ENCODE data around the gene LIPM.

The LIPM gene, protein sequence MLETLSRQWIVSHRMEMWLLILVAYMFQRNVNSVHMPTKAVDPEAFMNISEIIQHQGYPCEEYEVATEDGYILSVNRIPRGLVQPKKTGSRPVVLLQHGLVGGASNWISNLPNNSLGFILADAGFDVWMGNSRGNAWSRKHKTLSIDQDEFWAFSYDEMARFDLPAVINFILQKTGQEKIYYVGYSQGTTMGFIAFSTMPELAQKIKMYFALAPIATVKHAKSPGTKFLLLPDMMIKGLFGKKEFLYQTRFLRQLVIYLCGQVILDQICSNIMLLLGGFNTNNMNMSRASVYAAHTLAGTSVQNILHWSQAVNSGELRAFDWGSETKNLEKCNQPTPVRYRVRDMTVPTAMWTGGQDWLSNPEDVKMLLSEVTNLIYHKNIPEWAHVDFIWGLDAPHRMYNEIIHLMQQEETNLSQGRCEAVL

DNA sequence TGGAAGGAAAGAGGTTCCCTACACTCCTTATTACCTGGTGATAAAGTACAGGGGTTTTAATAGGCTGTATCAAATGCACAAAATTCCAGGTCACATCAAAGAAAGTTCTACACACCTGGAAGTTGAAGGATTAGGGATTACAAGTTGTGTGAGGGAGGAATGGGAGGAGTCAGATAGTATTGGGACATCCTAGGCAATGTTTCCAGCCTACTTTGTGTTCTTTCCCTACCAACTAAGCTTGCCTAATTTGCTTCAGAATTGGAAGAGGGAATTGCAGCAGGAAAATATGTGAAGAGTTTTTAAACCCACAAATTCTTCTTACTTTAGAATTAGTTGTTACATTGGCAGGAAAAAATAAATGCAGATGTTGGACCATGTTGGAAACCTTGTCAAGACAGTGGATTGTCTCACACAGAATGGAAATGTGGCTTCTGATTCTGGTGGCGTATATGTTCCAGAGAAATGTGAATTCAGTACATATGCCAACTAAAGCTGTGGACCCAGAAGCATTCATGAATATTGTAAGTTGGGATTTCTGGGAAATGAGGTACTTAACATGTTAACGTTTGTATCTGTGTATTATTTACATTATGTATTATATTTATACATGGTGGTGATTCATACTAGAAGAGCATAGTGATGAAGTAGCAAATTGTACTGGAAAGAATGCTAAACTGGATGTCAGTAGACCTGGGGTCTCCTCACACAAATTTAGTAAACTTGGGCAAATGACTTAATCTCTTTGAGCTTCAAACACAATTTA, at the start of gene LIPM:
TSS of gene LIPM (plus strand) at position 208 of the 763 bp plus-strand sequence. CDS start at position 375, 167 bp downstream.
- DNase-seq = no peak

DNA sequence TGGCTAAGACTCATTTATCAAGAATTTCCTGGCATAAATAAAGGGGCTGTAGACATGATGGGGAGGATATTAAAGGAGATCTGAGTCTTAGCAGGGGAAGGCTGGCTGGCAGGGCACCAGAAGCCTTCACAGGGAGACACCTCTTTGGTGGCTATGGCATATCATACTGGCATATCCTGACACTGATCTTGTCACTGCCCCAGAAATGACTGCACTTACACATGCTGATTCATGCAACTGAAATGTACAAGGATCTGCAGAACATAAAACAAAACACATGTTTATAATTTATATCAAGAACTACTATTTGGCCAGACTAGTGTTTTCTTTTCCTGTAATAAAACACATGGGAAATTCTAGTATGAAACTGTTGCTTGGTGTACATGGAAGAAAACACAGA, 48.2 kb upstream of the LIPM start:
- DNase-seq = no peak

DNA sequence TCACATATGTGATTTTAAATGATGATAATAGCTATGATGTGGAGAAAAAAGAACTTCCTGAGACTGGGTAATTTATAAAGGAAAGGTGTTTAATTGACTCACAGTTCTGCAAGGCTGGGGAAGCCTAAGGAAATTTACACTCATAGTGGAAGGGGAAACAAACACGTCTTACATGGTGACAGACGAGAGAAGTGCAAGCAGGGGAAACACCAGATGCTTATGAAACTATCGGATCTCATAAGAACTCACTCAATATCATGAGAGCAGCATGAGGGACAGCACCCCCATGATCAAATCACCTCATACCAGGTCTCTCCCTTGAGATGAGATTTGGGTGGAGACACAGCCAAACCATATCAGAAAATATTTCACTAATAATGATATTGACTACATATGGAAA, 46.8 kb upstream of the LIPM start:
- no peak for DNase-seq

DNA sequence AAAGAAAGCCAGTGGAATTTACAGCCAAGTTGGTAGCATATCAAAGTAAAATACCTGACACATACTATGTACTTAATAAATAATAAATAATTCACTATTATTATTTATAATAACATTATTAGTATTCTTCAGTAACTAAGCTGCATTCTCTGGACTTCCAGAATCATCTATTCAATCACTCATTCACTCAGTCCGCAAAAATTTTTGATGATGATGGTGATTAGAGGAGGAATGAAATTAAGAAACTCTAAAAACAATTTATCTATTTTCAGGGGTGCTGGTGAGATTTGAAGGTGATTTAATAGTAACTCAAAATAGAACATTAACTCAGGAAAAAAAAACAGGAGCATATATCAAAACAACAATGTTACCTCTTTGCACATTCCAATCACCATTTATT, 45.9 kb upstream of the LIPM start:
- no peak for DNase-seq

DNA sequence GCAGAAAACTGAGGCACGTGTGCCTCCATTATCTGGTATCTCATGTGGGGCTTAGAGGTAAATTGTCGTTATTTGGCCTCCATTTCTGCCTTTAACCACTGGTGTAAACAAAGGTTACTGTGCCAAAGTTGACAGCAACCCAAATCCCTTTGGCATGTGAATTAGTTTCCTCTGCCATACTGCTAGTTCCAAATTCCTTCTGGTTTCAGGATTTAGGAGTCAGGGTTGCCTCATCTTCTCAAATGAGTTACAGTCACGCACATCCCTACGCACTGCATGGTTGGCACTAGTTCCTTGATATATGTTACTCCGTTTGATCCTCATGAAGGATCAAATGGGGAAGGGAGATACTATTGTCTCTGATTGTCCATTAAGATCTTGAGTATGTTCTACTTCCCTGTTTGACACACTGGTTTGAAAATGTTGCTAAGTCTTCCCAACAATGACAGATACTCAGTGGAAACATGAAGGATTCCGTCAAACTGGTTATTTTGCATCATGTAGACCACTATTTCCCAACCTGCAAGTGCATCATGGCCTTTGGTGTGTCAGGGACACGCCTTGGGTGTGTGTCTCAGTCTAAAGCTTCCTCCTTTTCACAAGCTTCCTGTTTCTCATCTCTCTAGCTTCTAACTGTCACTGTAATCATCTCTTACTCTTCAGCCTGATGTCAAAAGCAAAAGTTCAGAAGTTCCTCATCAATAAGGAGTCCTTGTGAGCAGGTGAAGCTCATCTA, 43.0 kb upstream of the LIPM start, which contains the start of gene LIPN:
TSS of gene LIPN (plus strand) at position 655 of the 736 bp plus-strand sequence. CDS start 1,386 bp downstream, outside the sequence.
- no peak for DNase-seq

DNA sequence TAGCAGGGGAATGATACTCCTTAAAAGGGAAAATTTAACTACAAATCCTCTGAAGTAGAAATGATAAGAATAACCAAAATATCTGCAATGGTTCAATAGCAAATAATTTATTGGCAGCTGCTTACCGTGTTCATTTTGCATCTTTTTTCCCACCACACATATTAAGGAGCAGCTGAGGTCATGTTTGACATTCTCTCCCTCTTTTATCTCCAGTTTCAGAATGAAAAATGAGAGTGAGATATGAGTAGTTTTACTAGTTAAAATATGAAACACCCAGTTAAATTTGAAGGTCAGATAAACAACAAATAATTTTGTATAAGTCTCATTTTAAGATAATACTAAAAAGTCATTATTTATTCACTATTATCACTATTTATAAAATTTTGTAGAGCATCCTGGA, 39.6 kb upstream of the LIPM start:
- DNase-seq = no peak

DNA sequence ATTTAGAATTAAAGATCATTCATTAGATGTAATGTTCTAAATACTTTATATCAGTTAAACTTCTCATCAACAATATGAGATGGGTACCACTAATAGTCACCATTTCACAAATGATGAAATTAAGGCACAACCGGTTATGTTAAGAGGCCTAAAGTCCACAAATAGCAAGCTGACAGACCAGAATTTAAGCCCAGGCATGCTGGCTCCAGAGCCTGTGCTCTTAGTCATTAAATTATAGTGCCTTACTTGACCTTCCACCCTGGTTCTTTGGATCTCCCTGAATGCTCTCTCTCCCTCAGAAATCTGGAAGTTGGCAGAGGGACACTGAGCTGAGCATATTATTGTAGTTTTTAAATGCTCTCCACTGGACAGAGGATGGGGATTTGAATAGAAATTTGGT, 39.1 kb upstream of the LIPM start:
- DNase-seq = no peak

DNA sequence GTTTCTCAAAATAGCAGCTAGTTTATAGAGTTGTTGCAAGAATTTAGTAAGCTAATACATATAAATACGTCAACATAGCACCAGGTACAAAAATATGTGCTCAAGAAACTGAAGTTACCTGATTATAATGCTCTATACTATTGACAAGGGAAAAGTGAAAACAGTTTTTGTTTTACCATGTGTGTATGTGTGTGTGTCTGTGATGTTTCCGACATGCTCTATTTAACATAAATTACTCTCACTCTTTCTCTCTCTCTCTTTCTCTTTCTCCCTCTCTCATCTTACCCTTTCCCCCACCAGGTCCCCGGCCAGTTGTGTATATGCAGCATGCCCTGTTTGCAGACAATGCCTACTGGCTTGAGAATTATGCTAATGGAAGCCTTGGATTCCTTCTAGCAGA, 38.4 kb upstream of the LIPM start:
- DNase-seq = no peak

DNA sequence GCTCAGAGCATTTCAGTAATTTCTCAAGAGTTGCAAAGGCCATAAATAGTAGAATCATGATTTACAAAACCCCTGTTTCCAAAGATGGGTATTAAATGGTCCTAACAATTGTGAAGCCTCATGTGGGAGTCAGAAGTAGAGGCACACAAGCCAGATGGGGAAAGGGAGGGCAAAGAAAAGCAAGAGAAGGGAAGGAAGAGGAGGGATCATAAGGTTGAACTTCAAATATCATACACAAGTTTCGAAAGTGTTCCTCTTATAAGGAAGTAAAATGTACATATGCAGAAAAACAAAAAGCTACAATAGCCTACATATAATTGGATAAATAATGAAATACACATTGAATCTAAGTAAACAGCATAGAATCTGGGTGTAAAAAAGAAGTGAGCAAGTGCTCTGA, 36.7 kb upstream of the LIPM start:
- DNase-seq = no peak

DNA sequence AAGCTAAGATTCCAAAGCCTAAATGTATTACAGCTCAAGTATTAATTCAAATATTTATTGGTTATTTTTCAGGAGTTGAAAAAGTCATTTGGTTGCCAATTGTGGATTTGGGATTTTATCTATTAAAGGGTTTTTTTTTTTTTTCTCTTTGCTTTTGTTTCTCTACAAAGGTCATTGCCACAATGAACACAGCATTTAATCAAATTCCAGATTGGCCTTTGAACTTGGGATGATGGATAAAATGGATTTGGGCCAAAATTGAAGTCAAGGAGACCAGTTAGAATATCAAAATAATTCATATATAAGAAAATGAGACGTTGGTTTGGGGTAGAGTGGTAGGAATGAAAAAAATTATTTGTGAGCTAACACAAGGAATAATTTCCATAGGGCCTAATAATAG, 33.1 kb upstream of the LIPM start:
- DNase-seq = no peak

DNA sequence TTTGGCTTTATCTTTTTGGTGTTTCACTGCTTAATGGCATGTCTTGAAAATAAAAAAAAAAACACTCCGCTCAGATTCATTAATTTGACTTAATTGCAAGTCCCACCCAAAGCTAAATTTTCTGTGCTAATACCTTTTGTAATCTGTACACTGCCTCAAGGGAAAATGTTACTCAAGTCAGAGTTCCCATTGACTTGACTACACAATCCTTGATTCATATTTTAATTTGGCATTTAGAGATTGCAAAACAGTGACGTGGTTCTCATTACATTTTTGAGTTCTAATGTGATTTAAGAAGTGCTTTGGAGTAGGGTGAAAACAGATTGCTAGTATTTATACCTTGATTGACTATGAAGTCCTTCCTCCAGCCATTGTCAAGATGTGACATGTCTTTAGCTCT, 21.3 kb upstream of the LIPM start:
- no peak for DNase-seq

DNA sequence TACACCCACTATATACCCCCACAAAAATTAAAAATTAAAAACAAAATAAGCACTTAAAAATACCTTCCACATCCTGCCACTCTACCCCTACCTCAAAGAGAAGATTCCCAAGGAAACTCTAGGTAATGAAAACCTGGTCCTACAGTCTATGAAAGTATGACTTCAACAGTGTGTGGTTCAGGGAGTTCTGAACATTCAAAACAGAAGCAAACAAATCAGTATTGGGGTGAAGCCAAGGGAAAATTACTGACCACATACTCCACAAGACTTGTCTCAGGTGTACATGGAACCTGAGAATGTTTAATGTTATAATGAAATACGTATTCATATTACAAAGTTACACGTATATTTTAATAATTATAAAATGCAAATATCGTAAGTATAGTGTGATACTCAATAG, 20.3 kb upstream of the LIPM start:
- DNase-seq = no peak

DNA sequence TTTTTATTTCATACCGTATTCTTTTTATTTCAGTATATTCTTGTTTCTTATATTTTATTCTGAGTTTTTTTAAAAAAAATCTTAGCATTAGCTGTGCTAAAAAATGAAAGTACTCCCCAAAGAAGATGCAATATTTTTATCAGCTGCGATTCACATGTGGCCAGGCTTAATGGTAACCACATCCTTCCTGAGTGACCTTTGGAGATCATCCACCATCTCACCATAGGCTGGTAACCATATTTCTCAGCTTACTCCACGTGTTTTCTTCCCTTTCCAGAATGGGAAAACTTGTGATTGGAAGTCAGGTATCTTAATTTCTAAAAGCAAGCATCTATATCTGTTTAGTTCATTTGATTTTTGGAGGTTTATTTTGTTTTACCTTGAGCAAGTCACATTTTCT, 18.8 kb upstream of the LIPM start:
- no peak for DNase-seq

DNA sequence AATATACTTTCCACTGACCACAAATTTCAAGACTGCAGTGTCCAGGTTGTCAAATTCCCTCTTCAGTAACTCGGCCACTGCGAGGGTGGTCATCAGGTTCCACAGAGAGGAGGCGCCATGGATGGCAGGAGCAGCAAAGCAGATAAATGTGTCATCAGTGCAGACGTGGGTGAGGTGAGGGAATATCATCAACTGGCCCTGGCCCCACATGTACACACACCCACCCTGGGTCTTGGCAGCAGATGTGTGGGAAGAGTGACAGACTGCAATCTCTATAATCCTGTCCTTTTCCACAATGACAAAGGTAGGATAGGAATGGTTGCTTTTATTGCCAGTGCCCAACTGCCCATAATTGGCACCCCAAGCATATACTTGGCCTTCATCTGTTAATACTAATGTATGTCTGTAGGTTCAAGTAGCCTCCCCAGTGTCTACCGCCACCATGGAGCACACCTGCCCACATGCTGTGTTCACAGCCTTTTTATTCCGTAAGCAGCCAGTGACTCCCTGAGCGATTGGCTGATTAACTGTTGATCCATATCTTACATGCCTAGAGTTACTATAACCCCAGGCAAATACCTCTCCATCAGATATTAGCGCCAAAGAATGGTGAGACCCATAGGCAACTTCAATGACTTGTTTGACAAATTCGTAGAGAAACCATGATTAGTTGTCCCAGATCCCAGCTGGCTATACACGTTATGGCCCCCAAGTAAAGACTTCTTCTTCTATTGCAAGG, 16.3 kb upstream of the LIPM start:
- DNase-seq = no peak

DNA sequence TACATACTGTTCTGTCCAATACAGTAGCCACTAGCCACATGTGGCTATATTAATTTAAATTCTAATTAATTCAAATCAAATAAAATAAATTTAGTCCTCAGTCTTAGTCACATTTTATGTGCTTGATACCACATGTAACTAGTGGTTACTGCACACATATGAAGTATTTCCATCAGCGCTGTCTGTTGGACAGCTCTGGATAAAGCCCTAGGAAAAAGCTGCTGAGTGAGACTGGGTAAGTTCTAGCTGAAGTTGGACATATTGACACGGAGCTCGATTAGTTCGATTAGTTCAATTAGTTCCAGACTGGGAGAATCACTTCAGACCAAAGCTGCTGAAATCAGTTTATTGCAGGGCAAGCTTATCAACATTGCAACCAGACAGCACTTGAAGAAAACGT, 15.1 kb upstream of the LIPM start:
- no peak for DNase-seq

DNA sequence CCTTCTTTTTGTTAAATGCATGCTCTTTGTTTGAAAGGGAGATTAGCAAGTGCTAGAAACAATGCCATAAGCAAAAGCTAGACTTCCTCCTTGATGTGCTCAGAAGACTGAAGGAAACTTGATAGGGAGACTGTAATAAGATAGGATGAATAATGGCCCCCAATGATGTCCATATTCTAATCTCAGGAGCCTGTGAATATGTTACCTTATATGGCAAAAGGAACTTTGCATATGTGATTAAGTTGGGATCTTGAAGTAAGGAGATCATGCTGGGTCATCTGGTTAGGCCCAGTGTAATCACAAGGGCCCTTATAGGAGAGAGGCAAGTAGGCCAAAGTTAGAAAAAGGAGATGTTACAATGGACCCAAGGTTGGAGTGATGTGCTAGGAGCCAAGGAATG, 13.6 kb upstream of the LIPM start:
- no peak for DNase-seq

DNA sequence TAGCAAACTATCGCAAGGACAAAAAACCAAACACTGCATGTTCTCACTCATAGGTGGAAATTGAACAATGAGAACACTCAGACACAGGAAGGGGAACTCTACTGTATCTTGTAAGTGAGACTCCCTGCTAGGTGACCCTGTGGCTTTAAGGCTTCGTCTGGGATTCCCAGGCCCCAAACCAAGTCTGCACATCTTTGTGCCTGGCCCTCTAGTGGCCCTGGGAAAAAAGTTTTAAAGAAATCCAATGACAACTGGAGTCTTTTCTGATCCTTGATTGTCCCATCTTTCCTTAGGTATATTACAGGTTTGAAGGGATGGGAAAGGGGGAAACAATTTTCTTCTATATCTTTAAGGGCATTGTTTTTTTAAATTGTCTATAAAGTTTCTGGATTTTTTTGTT, 10.6 kb upstream of the LIPM start:
- DNase-seq = no peak

DNA sequence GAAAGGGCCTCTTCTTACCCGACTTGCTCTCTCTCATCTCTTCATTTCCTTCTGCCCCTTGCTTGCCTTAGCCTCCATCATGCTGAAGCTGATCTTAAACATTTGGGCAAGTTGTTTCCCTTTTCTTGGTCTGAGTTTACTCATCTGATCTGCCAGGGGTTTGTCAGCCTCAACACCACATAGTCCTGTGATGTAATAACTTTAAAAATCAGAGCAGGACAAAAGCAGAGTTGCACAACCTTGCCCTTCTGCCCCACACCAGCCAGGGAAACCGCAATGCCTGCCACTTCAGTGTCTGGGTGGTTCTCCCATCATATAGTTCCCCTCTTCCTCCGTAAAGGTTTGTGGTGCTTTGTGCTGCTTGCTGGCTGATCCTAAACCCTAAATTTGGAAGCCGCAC, 9.9 kb upstream of the LIPM start:
- no peak for DNase-seq

DNA sequence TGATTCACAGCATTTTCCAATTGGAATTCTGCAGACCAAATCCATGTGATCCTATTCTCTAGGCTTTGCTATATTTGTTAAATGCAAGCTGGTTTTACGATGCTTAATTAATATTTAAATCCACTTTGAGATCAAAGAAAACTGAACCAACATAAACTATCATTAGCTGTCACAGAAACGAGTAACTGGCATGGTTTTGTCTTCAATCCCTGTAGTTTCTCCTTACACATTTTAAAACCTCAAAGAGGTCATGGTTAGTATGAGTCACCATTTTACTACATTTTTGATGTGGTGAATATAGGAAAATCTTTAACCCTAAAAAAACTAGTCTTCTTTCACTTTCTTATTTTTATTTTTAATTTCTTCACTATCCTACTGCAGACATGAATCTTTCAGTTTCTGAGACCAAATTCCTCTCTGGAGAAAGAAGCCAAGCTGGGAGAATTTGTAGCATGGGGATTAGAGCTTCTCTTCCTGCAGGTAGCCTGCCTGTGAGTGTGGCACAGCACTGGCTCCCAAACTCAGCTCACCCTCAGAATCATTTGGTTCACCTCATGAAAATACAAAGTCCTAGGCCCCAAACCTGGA, 8.7 kb upstream of the LIPM start:
- DNase-seq = no peak

DNA sequence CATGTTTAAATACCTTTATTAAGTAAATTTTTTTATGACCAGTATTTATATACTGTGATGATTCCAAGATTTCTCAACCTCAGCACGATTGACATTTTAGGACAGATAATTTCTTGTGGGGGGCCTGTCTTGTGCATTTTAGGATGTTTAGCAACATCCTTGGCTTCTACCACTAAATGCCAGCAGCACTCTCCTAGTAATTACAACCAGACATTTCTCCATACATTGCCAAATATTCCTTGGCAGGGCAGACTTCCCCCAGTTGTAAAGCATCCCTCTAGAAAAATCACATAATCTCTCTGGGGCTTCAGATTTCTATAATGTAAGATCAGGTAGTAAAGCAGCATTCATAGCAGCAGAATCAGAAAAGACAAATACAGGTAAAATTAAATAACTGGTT, 7.8 kb upstream of the LIPM start:
- DNase-seq = no peak

DNA sequence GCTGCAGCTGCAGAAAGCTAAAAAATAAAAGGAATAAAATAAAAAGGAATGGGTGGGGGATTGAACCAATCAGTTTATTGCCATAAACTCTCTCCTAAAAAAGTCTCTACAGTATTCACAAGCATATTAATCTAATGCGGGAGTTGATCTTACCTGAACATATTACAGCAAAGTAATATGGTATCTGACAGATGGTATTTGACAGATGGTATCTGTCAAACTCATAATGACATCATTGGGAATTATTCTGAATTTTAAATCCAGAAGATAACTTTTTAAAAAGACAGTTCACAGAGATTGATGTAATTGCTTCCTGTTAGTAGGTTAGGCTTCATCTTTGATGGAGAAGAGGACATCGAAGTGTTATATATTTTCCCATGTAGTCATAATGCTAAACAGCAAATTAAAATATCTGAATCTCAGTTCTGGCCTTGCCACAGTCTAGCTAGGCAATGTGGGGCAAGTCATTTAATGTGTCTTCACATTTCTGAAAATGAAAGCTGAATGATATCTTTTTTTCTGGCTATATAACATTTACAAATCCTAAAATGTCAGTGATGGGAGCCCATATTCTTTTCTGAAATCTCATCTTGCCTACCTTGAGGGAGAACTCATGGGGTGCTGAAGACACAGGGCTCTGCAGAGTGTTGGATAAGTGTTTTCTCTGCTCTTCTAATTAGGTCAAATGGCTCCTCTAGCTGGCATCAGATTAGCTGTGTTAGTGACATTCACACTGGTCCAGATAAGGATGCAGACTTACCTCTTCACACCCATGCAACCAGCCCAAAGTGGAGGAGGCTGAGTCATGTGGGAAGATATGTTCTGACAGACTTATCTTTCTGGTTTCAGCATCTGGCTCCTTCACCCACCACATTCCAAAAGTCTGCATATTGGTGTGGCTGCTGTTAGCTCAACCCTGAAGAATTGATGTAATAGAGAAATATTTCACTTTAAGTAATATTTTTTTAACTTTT, 2.1 kb upstream of the LIPM start:
- DNase-seq = no peak

Data from NK-92 treated with Interleukin-12 subunit alpha and Interleukin-12 subunit beta, amount 100 ng/mL, for 24 hours (cell line).